GM12874 (cell line): ENCODE data around the gene SIK2.

Experiments
- TF ChIP-seq, protein P1 (sequence below): IDR thresholded peaks from 2 replicates; pipeline ENCODE4 v1.5.1; 2011; ENCODE audit warnings: low read depth, mild to moderate bottlenecking, control low read depth, low read length, moderate library complexity; ENCODE audit not compliant: insufficient read depth

SIK2 gene

DNA sequence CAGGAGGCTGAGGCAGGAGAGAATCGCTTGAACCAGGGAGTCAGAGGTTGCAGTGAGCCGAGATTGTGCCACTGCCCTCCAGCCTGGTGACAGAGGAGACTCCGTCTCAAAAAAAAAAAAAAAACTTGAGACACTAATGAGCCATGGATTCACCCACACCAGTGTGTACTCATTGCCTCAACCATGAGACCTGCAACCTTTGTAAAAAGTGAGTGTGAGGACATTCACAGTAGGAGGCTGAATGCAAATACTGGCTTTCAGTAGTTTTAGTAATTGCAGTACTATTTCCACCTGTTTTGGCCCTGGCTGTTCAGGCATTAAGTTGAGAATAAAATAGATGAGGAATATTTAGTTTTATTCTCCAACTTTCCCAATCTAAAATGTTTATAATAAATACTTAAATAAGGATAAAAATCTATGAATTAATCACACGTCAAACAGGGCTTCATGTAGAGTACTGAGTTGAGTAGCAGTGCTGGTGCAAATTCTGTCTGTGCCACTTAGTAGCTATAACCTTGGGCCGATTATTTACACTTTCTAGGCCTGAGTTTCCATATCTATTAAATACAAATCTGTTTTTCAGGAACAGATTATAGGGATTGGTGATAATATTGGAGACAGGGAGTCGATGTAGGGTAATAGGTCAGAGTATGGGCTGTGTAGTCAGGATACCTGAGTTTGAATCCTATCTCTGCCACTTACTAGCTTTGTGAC is 91.1 kb downstream of the SIK2 start:
- TF ChIP-seq, protein P1, sequence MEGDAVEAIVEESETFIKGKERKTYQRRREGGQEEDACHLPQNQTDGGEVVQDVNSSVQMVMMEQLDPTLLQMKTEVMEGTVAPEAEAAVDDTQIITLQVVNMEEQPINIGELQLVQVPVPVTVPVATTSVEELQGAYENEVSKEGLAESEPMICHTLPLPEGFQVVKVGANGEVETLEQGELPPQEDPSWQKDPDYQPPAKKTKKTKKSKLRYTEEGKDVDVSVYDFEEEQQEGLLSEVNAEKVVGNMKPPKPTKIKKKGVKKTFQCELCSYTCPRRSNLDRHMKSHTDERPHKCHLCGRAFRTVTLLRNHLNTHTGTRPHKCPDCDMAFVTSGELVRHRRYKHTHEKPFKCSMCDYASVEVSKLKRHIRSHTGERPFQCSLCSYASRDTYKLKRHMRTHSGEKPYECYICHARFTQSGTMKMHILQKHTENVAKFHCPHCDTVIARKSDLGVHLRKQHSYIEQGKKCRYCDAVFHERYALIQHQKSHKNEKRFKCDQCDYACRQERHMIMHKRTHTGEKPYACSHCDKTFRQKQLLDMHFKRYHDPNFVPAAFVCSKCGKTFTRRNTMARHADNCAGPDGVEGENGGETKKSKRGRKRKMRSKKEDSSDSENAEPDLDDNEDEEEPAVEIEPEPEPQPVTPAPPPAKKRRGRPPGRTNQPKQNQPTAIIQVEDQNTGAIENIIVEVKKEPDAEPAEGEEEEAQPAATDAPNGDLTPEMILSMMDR = no peak

DNA sequence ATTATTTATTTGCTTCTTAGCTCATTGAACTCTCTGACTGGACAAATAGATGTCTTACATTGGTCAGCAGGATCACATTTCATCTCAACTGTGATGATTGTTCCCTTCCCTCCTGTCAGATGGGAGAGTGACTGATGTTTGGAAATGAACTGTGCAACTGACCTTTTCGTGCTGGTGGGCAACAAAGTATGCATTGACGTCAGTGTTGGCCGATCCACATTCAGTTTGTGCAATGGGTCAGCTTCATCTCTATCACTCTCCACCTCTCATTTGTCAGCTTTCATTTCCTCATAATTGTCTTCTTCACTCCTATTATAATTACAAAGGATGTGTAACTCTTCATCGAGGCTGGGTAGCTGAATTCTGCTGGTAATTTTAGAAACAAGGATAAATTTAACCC is 92.6 kb downstream of the SIK2 start:
- TF ChIP-seq, protein P1 = no peak

DNA sequence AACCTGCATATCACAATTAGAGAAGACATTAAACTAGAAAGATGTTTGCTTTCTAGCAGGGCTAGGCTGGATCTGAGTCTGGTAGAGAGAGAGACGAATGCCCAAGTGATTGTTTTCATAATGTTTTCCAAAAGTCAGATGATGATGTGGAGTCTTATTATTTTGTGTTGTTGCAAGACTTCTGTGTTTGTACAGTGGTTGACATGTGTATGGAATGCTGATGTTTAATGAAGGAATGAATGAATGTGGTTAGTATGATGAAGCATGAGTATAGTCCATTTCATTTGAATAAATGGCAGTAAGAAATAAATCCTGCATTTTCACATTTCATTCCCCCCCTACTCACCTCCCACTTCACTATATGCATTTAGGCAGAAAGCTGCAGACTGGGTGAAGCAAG is 94.3 kb downstream of the SIK2 start:
- TF ChIP-seq, protein P1 = no peak

DNA sequence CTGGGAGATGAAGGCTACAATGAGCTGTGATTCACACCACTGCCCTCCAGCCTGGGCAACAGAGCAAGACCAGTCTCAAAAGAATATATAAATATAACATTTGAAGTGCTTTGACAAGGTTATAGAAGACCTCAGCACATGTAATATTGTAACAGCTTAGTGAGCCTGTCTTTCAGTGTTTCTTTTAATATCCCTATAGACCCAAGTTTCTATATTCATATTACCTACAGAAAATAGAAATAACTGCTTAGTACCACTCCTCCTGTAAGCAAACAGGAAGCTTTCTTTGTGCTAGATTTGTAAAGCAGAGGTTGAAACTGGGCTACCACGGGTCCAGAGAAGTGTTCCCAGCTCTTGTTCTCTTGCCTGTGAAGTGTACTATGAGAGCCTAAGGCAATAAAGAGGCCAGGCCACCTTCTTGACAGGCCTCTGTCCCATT is 95.7 kb downstream of the SIK2 start:
- TF ChIP-seq, protein P1 = no peak

DNA sequence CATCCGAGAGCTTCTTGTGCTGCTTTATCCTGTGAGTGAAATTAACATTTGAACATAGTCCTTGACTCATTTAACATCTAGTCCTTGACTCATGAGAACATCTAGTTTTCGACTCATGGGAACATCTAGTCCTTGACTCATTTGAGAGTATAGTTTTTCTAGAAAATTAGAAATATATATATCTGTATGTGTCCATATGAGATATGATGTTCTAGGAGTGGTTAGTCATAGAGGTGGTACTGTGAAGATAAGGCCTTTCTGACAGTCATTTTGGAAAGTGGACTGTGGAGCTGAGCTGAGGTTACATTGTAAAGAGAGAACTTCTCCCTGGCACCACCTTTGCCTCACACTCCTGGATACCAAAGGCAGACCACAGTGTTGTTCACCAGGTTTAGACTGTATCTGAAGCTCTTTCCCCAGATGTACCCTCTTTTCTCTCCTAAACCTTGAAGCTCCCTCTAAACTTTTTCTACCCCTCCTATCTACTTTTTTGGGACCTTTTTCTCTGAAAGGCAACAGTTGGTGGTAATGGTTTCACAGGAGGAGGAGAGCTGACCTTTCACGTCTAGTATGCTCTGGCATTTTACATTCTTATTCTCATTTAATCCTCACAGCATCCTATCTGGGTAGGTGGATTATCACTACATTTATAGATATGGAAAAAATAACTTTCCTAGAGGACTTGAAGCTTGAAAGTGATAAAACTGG is 96.8 kb downstream of the SIK2 start:
- TF ChIP-seq, protein P1 = no peak

DNA sequence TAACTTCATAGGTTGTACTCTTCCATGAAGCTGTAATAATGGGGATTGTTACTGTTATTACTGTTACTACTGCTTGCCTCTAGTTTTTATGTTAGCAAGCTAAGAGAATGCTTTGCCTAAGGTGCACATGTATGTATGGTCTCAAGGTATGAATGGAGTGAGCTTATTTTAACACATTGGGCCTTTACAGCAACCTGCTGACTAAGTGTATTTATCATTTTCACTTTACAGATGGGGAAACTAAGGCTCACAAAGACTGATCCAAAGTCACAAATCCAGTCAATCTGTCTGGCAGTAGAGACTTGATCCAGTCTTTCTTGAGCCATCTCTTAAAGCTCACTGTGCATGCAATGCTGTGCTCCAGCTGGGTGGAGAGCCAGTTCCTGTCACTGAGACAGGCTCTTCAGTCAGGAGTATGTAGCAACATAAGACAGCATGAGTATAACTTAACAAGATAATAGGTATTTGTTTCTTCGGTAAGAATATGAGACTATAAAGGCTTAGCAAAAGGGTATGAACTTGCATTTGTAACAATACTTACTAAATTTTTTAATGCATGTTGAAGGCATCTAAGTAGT is 97.4 kb downstream of the SIK2 start:
- TF ChIP-seq, protein P1 = no peak

DNA sequence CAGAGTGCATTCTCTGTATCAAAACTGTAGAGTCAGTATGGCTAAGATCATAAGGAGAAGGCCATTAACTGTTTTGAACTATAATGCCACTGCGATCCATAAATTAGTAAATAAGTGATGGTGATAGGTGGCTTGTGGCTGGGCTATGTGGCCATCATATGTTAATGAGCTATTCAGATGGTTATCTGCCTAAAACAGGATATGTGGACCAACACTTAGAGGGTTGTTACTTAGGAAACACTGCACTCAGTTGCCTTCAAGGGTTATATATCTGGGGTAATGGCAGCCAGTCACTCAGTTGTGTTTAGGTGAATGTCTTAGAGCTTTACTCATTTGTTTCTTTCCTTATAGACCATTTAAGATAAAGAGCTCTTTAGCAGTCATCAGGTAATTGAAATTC is 97.9 kb downstream of the SIK2 start:
- TF ChIP-seq, protein P1 = no peak
